HG03103 (cell line): ENCODE results near the gene MOK.
"Not testable (repeated sequence)": the region's sequence is repeated elsewhere in the genome, so short reads cannot be mapped to it uniquely, and the experiment has no call there.

Source experiments
- ATAC-seq: cut with Tn5 transposase; IDR thresholded peaks from one replicate; pipeline ENCODE4 v1.9.1; 2021; ENCODE audit warnings: low read depth; ENCODE audit not compliant: unreplicated experiment

Gene MOK

GRCh38 chr14:102250636-102251035 lies 54.3 kb downstream of the MOK start:
- no peak for ATAC-seq

- ATAC-seq = no peak
Measured at GRCh38 chr14:102249981-102250380, 55.0 kb downstream of the MOK start.

- no peak for ATAC-seq
Measured at GRCh38 chr14:102249041-102249440, 55.9 kb downstream of the MOK start.

GRCh38 chr14:102248121-102248520 lies 56.8 kb downstream of the MOK start:
- no peak for ATAC-seq

- no peak for ATAC-seq
Measured at GRCh38 chr14:102246071-102246470, 58.9 kb downstream of the MOK start.

- not testable (repeated sequence) for ATAC-seq
Measured at GRCh38 chr14:102243795-102244194, 61.2 kb downstream of the MOK start.

GRCh38 chr14:102241147-102241546 lies 63.8 kb downstream of the MOK start:
- ATAC-seq = no peak

- not testable (repeated sequence) for ATAC-seq
Measured at GRCh38 chr14:102240481-102240880, 64.5 kb downstream of the MOK start.

- ATAC-seq = no peak
Measured at GRCh38 chr14:102239231-102239630, 65.7 kb downstream of the MOK start.

- ATAC-seq = no peak
Measured at GRCh38 chr14:102238766-102239165, 66.2 kb downstream of the MOK start.

- no peak for ATAC-seq
Measured at GRCh38 chr14:102238131-102238530, 66.8 kb downstream of the MOK start.

- ATAC-seq = no peak
Measured at GRCh38 chr14:102236026-102236425, 68.9 kb downstream of the MOK start.

GRCh38 chr14:102235275-102235897 lies 69.6 kb downstream of the MOK start:
- peak; percentile 60 for ATAC-seq

- no peak for ATAC-seq
Measured at GRCh38 chr14:102234331-102235264, 70.4 kb downstream of the MOK start.

- no peak for ATAC-seq
Measured at GRCh38 chr14:102233081-102233480, 71.9 kb downstream of the MOK start.

- ATAC-seq = no peak
Measured at GRCh38 chr14:102232348-102232625, 72.7 kb downstream of the MOK start.

GRCh38 chr14:102231476-102232347 lies 73.3 kb downstream of the MOK start:
- no peak for ATAC-seq

GRCh38 chr14:102230481-102231210 lies 74.3 kb downstream of the MOK start:
- no peak for ATAC-seq

- ATAC-seq = no peak
Measured at GRCh38 chr14:102229739-102230092, 75.2 kb downstream of the MOK start.

- ATAC-seq = no peak
Measured at GRCh38 chr14:102229071-102229738, 75.8 kb downstream of the MOK start.
